Smooth muscle cell (in vitro differentiated cells): ENCODE results near the gene VIM. TPM values are rescaled to one million over a fixed set of nuclear protein-coding genes. Genes with fewer than 3 reads are reported as not detected.
A peak's percentile ranks its signal among the peaks of the same experiment; 100 is the strongest.

Experiments
- DNase-seq: peaks from one replicate; lab custom pipeline; 2025; ENCODE audit not compliant: unreplicated experiment; lab: John Stamatoyannopoulos, UW
- H2AFZ ChIP-seq: fragments of 200-600 bp; sonication (generic); 2 replicates; pipeline ENCODE4 v1.6.0; 2016; ENCODE audit warnings: antibody characterized with exemption, low read depth, mild to moderate bottlenecking
- H3F3A ChIP-seq: fragments of 200-600 bp; sonication (generic); 2 replicates; pipeline ENCODE4 v1.6.0; 2017; ENCODE audit warnings: antibody characterized with exemption, low read depth
- H3K27ac ChIP-seq: fragments of 200-600 bp; sonication (generic); 2 replicates; pipeline ENCODE4 v1.5.1; 2016; ENCODE audit warnings: low read depth, mild to moderate bottlenecking
- H3K27me3 ChIP-seq: fragments of 200-600 bp; sonication (generic); 2 replicates; pipeline ENCODE4 v1.6.1; 2016; ENCODE audit warnings: low read depth, mild to moderate bottlenecking
- H3K36me3 ChIP-seq: fragments of 200-600 bp; sonication (generic); 2 replicates; pipeline ENCODE4 v1.5.1; 2016; ENCODE audit warnings: low read depth
- H3K4me1 ChIP-seq: fragments of 200-600 bp; sonication (generic); 2 replicates; pipeline ENCODE4 v1.5.1; 2016; ENCODE audit warnings: low read depth
- H3K4me2 ChIP-seq: fragments of 200-600 bp; sonication (generic); 2 replicates; pipeline ENCODE4 v1.6.0; 2016; ENCODE audit warnings: mild to moderate bottlenecking
- H3K4me3 ChIP-seq: fragments of 200-600 bp; sonication (generic); 2 replicates; pipeline ENCODE4 v1.5.1; 2016; ENCODE audit warnings: mild to moderate bottlenecking
- H3K79me2 ChIP-seq: fragments of 200-600 bp; sonication (generic); 2 replicates; pipeline ENCODE4 v1.6.0; 2016; ENCODE audit warnings: low read depth, mild to moderate bottlenecking
- H3K9ac ChIP-seq: fragments of 200-600 bp; sonication (generic); 2 replicates; pipeline ENCODE4 v1.6.0; 2016; ENCODE audit warnings: low read depth
- H3K9me3 ChIP-seq: fragments of 200-600 bp; sonication (generic); replicated peaks from 2 replicates; pipeline ENCODE4 v1.5.1; 2016; ENCODE audit warnings: low read depth
- H4K20me1 ChIP-seq: fragments of 200-600 bp; sonication (generic); 2 replicates; pipeline ENCODE4 v1.6.0; 2016; ENCODE audit warnings: low read depth
- WGBS: methylation state at CpG from one replicate; pipeline ENCODE4 v1.1.7; 2016; ENCODE audit warnings: low lambda C conversion rate; 5-methylcytosine and 5-hydroxymethylcytosine counted together
- polyA plus RNA-seq: library from polyadenylated mRNA; unstranded; fragments of >200 nt; fragmentation: Nextera tagmentation; extraction: Ambion mirVana; gene quantifications from 2 replicates; pipeline ENCODE4 v1.2.1, GENCODE V29; 2016
- total RNA-seq: library from RNA; depleted of rRNA; stranded (reverse); fragments of >200 nt; gene quantifications from 2 replicates; pipeline ENCODE4 v1.2.3, GENCODE V29; 2014
- TF ChIP-seq, protein P1 (sequence below): fragments of 200-600 bp; sonication (generic); IDR thresholded peaks from 2 replicates; pipeline ENCODE4 v1.5.1; 2017; ENCODE audit warnings: borderline replicate concordance, mild to moderate bottlenecking, antibody characterized with exemption; ENCODE audit not compliant: insufficient read depth, poor library complexity, severe bottlenecking

VIM gene
- total RNA-seq = 6,093 and 6,435 TPM in 2 replicates
- polyA plus RNA-seq = 2,741 and 3,198 TPM in 2 replicates

DNA sequence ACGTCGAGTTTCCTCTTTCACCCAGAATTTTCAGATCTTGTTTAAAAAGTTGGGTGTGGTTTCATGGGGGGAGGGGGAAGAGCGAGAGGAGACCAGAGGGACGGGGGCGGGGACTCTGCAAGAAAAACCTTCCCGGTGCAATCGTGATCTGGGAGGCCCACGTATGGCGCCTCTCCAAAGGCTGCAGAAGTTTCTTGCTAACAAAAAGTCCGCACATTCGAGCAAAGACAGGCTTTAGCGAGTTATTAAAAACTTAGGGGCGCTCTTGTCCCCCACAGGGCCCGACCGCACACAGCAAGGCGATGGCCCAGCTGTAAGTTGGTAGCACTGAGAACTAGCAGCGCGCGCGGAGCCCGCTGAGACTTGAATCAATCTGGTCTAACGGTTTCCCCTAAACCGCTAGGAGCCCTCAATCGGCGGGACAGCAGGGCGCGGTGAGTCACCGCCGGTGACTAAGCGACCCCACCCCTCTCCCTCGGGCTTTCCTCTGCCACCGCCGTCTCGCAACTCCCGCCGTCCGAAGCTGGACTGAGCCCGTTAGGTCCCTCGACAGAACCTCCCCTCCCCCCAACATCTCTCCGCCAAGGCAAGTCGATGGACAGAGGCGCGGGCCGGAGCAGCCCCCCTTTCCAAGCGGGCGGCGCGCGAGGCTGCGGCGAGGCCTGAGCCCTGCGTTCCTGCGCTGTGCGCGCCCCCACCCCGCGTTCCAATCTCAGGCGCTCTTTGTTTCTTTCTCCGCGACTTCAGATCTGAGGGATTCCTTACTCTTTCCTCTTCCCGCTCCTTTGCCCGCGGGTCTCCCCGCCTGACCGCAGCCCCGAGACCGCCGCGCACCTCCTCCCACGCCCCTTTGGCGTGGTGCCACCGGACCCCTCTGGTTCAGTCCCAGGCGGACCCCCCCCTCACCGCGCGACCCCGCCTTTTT, at the start of gene VIM:
Gene VIM (plus strand): TSS at position 151 of the 925 bp plus-strand sequence. CDS start 1,182 bp downstream, outside the sequence.
- Histone ChIP-seq H3K9me3 (no peaks in the 10 kb centered on the region), H3K36me3 (peaks cover 19% of the 10 kb centered on the region), H3K4me3 (peak within 1 kb of the TSS; percentile 90), H3K4me1 (peaks cover 34% of the 10 kb centered on the region), H3K4me2 (peak within 1 kb of the TSS; percentile 96), H3K27me3 (no peaks in the 10 kb centered on the region), H3K79me2 (peaks cover 62% of the 10 kb centered on the region), H2AFZ (no peak within 1 kb of the TSS), H3F3A (peaks cover 44% of the 10 kb centered on the region), H3K9ac (peak within 1 kb of the TSS; percentile 99), H3K27ac (peak within 1 kb of the TSS; percentile 99), H4K20me1 (peaks cover 42% of the 10 kb centered on the region)
- DNase-seq = peak; percentile 81
- TF ChIP-seq, protein P1, sequence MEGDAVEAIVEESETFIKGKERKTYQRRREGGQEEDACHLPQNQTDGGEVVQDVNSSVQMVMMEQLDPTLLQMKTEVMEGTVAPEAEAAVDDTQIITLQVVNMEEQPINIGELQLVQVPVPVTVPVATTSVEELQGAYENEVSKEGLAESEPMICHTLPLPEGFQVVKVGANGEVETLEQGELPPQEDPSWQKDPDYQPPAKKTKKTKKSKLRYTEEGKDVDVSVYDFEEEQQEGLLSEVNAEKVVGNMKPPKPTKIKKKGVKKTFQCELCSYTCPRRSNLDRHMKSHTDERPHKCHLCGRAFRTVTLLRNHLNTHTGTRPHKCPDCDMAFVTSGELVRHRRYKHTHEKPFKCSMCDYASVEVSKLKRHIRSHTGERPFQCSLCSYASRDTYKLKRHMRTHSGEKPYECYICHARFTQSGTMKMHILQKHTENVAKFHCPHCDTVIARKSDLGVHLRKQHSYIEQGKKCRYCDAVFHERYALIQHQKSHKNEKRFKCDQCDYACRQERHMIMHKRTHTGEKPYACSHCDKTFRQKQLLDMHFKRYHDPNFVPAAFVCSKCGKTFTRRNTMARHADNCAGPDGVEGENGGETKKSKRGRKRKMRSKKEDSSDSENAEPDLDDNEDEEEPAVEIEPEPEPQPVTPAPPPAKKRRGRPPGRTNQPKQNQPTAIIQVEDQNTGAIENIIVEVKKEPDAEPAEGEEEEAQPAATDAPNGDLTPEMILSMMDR = no peak
- WGBS = under 1% methylated on average over 70 of the region's 77 CpGs

DNA sequence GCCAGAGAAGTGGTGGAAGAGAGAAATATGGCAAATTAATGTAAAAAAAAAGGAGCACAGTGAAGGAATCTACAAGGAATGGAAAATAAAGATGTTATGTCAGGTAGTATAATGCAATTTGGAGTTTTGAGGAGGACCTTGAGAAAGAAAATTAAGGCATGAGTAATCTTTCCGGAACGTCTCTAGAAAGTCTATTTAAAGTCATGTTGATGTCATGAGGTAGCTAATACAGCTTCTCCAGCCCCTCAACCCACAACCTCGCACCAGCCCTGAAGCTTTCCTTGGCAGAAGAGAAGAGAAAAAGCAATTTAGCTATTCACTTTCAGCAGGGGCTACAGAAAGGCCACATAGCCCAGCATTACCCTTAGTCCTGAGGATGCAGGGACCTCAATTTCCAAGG, 49.0 kb upstream of the VIM start:
- H3K4me1 ChIP-seq = peaks cover 11% of the 10 kb centered on the region
- H3K27me3 ChIP-seq = no peaks in the 10 kb centered on the region
- H3K27ac ChIP-seq = no peak overlapping the region
- H3K4me3 ChIP-seq = no peak overlapping the region
- TF ChIP-seq, protein P1 = no peak
- no peaks in the 10 kb centered on the region for H3K9me3 ChIP-seq
- no peaks in the 10 kb centered on the region for H4K20me1 ChIP-seq
- H2AFZ ChIP-seq = no peak overlapping the region
- no peaks in the 10 kb centered on the region for H3K36me3 ChIP-seq
- H3K9ac ChIP-seq = no peak overlapping the region
- no peaks in the 10 kb centered on the region for H3F3A ChIP-seq
- 24% methylated on average over 3 of the region's 3 CpGs for WGBS
- peak overlapping the region; percentile 65 for H3K4me2 ChIP-seq
- DNase-seq = no peak
- H3K79me2 ChIP-seq = no peaks in the 10 kb centered on the region

DNA sequence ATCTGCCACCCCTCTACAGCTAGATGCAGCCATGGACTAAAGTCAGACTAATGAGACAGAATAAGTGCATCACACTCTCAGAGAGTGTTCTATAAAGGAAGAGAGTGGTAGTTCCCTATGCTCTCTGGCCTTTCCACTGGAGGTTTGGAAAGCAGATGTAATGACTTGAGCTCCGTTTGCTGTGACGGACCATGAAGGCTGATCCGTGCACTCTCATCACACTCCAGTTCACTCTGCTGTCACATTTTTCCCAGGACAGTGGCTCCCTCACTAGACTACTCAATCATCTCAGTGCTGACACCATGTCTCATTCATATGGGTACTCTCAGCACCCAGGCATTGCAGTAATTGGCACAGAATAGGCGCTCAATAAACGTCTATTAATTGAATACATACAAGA, 46.9 kb upstream of the VIM start:
- Histone ChIP-seq H3K27ac (no peak overlapping the region), H3K9me3 (no peaks in the 10 kb centered on the region), H3K4me3 (no peak overlapping the region), H3F3A (no peaks in the 10 kb centered on the region), H4K20me1 (no peaks in the 10 kb centered on the region), H3K4me2 (no peak overlapping the region), H3K9ac (no peak overlapping the region), H3K27me3 (no peaks in the 10 kb centered on the region), H3K79me2 (no peaks in the 10 kb centered on the region), H3K4me1 (peaks cover 4% of the 10 kb centered on the region), H3K36me3 (no peaks in the 10 kb centered on the region), H2AFZ (no peak overlapping the region)
- TF ChIP-seq, protein P1 = no peak
- 88% methylated on average over 5 of the region's 5 CpGs for WGBS
- no peak for DNase-seq
